Fibroblast of skin of left biceps (primary cell): ENCODE data around the gene GRIA4.
A peak's percentile ranks its signal among the peaks of the same experiment; 100 is the strongest.
"Not testable (repeated sequence)": the region's sequence is repeated elsewhere in the genome, so short reads cannot be mapped to it uniquely, and the experiment has no call there.

Experiments used
- DNase-seq, 2 experiments: peaks; one replicate each; pipeline ENCODE4 v3.0.0-alpha.2; 2013; ENCODE audit warnings: low read depth in 2 of 2

GRIA4 gene

GRCh38 chr11:106001304-106002012 lies 391.6 kb downstream of the GRIA4 start:
- no peak for DNase-seq

GRCh38 chr11:106003094-106003493 lies 393.2 kb downstream of the GRIA4 start:
- not testable (repeated sequence) for DNase-seq

- DNase-seq, result no peak
Measured at GRCh38 chr11:106011481-106011880, 401.6 kb downstream of the GRIA4 start.

GRCh38 chr11:106012744-106013143 lies 402.9 kb downstream of the GRIA4 start:
- peak; percentile 12 to 14 for DNase-seq

- DNase-seq, result no peak
Measured at GRCh38 chr11:106014035-106014434, 404.2 kb downstream of the GRIA4 start.

- no peak for DNase-seq
Measured at GRCh38 chr11:106014620-106015019, 404.7 kb downstream of the GRIA4 start.

GRCh38 chr11:106015066-106015465 lies 405.2 kb downstream of the GRIA4 start:
- DNase-seq, result no peak

- DNase-seq, result no peak
Measured at GRCh38 chr11:106017093-106017492, 407.2 kb downstream of the GRIA4 start.

GRCh38 chr11:106021181-106021966 lies 411.5 kb downstream of the GRIA4 start:
- peak; percentile 4 to 8 for DNase-seq

- peak; percentile 99 for DNase-seq
Measured at GRCh38 chr11:106021967-106022794, 412.3 kb downstream of the GRIA4 start, which contains the start of gene MSANTD4. TSS of gene MSANTD4 (minus strand) at chr11:106022240. CDS start at chr11:106010917, 11,323 bp downstream.

GRCh38 chr11:106022795-106023275 lies 413.0 kb downstream of the GRIA4 start:
- DNase-seq, result no peak

GRCh38 chr11:106030609-106031008 lies 420.7 kb downstream of the GRIA4 start:
- no peak for DNase-seq

GRCh38 chr11:106031202-106031810 lies 421.4 kb downstream of the GRIA4 start:
- DNase-seq, result no peak
